ENCODE measurements around the gene PRTFDC1.

DNA sequence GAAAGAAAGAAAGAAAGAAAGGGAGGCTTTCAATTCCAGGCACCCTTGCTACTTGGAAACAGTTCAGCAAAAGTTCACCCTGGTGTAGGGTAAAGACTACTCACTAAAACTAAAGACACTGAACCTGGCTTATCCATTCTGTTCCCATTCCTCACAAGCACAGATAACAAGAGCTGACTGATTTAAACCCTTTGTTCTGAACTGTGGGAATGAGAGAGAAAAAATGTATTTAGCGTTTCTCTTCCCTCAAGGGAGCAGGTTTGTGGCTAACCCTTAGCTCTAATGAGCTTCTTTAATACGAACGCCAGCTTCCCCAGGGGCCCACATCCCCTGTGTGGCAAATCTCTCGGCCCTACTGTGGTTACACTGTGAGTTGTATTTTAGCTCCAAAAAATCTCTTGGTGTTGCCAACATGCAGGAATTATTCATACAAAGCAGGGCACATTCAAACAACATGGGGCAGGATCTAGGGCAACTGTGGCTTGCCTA lies 23.3 kb downstream of the PRTFDC1 start:
- TF ChIP-seq POLR2A (IDR thresholded peaks at IDR 0.05; ENCODE audit: low read depth, low read length) (no peak), POLR2AphosphoS5 (IDR thresholded peaks at IDR 0.05; ENCODE audit: low read depth, low read length) (no peak)

Data from GM12892 (cell line).